ENCODE results near the gene SPATA31C2.
"Not testable (repeated sequence)": the region's sequence is repeated elsewhere in the genome, so short reads cannot be mapped to it uniquely, and the experiment has no call there.

- TF ChIP-seq SUZ12 (IDR thresholded peaks at IDR 0.05; ENCODE audit: unreplicated experiment); POLR2AphosphoS2 (IDR thresholded peaks at IDR 0.05; ENCODE audit: low read depth, low read length); TCF3 (IDR thresholded peaks at IDR 0.05; ENCODE audit: borderline replicate concordance, insufficient read depth, low read depth, low read length): not testable (repeated sequence)
These were observed 8.7 kb downstream of the SPATA31C2 start for GRCh38 chr9:88129556-88129955.

All from GM12878 (cell line).